COLO829 (cell line): Measurements from ENCODE around the gene SLC35D2.
"Not testable (repeated sequence)": the region's sequence is repeated elsewhere in the genome, so short reads cannot be mapped to it uniquely, and the experiment has no call there.

Source experiments
- DNase-seq: peaks from one replicate; pipeline ENCODE4 v3.0.0; 2012; ENCODE audit warnings: low spot score

The SLC35D2 gene

GRCh38 chr9:96400132-96400910 is 16.8 kb upstream of the SLC35D2 start:
- DNase-seq, result no peak

DNA sequence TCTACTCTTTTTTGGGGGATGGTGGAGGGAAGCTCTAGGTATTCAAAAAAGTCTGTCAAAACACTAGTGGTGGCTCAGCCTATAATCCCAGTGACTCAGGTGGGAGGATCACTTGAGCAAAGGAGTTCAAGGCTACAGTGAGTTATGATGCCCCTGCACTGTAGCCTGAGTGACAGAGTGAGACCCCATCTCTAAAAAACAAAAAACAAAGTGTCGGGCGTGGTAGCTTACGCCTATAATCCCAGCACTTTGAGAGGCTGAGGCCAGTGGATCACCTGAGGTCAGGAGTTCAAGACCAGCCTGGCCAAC is 15.8 kb upstream of the SLC35D2 start:
- no peak for DNase-seq

DNA sequence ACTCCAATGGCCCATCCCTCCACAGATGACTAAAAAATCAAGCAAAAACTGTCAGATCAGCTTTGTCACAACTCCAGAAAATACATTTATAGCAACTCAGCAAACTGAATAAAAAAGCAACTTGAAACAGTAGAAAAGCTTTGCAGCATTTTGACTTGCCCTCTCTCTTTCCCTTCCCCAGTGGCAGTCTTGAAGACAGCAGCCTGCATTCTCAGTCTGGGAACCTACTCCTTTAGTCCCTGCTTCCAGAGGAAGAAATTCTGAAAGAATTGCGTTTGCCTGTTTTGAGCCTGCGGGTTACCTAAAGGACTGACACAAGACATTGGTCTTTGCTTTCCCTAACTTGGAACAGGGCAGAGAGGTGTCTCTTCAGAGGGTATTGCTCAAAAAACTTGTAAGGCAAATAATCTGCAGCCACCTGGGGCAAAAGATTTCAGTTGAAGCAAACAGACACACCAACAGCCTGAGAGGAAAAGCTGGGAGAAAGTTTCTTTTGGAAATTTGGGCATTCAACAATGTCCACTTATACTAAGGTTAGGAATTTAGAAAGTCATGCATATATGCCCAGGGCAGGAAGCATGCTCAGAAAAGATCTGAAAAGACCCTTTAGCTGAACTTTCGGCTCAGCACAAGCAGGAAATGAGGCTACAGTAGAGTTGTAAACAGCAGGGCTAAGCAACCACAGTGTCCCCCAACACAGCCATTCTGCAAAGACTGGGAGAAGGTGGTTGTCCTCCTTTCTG is 15.2 kb upstream of the SLC35D2 start:
- DNase-seq, result no peak

DNA sequence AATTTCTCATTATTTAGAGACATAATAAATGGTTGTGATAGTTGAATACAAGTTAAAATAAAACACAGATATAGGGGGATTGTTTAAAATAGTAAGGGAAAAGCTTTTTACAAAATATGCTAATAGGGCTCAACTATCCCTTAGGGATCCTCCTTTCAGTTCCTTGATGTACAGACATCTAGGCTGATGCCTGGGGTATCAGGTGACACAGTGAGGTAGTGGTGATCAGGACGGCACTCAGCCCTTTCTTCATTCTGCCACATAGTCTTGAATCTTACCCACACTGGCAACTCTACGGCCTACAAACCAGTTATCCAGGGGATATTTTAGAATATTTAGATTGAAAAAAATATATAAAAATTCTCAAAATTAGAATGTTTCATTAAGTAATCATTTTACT is 12.5 kb upstream of the SLC35D2 start:
- DNase-seq, result no peak

- no peak for DNase-seq
Measured at GRCh38 chr9:96394832-96395496, 11.5 kb upstream of the SLC35D2 start.

DNA sequence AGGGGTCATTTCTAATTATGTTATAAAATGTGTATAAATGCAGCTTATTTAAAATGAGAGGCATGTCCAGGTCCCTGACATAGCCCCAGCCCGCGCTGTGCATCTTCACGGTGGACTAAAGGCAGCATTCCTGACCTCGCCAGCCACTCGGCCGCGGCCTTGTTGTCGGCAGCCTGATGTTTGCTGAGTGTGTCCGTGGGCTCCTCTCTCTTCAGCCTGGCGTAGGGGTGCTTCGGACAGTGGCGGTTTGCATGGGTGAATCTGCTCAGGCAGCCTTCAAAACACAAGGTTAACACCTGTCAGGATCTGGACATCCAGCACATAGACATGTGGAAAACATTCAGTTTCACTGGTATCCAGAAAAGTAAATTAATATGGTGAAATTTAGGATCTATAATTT is 8.8 kb upstream of the SLC35D2 start:
- no peak for DNase-seq

- DNase-seq, result no peak
Measured at GRCh38 chr9:96391021-96391765, 7.7 kb upstream of the SLC35D2 start.

- DNase-seq, result no peak
Measured at GRCh38 chr9:96388144-96388543, 4.6 kb upstream of the SLC35D2 start.

- DNase-seq, result no peak
Measured at GRCh38 chr9:96386157-96386556, 2.6 kb upstream of the SLC35D2 start.

DNA sequence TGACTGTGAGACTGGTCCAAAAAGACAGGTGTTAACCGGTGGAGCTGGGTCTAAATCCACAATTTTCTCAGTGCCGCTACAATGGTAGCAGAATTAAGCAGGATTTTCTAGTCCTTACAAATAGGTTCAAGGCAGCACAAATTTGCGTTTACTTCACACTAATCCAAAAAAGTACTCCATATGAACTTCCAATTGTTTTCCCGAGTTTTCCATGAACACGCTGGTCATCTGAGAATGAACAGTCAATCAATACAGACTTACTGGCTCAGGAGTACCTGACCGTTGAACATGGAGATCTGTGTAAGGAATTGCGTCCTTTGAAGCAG is 709 bp downstream of the SLC35D2 start:
- DNase-seq, result no peak

DNA sequence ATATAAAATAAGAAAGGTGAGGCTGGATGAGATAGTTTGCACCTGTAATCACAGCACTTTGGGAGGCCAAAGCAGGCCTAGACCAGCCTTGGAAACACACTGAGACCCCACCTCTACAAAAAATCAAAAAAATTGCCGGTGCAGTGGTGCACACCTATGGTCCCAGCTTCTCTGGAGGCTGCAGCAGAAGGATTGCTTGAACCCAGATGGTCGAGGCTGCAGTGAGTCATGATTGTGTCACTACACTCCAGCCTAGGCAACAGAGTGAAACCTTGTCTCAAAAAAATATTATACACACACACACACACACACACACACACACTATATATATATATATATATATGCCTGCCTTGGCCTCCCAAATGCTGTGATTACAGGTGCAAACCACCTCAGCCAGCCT is 1.3 kb downstream of the SLC35D2 start:
- DNase-seq, result no peak

GRCh38 chr9:96381696-96382095 is 1.8 kb downstream of the SLC35D2 start:
- DNase-seq, result no peak

GRCh38 chr9:96381125-96381524 is 2.4 kb downstream of the SLC35D2 start:
- DNase-seq, result no peak

- DNase-seq, result peak; percentile 63
Measured at GRCh38 chr9:96379461-96379860, 4.0 kb downstream of the SLC35D2 start.

- no peak for DNase-seq
Measured at GRCh38 chr9:96378187-96378586, 5.3 kb downstream of the SLC35D2 start.

GRCh38 chr9:96376891-96377874 is 6.3 kb downstream of the SLC35D2 start:
- DNase-seq, result no peak

GRCh38 chr9:96375507-96375906 is 8.0 kb downstream of the SLC35D2 start:
- not testable (repeated sequence) for DNase-seq

GRCh38 chr9:96367943-96368342 is 15.6 kb downstream of the SLC35D2 start:
- DNase-seq, result no peak

- DNase-seq, result no peak
Measured at GRCh38 chr9:96363175-96363967, 20.1 kb downstream of the SLC35D2 start.

GRCh38 chr9:96362119-96362518 is 21.4 kb downstream of the SLC35D2 start:
- not testable (repeated sequence) for DNase-seq

DNA sequence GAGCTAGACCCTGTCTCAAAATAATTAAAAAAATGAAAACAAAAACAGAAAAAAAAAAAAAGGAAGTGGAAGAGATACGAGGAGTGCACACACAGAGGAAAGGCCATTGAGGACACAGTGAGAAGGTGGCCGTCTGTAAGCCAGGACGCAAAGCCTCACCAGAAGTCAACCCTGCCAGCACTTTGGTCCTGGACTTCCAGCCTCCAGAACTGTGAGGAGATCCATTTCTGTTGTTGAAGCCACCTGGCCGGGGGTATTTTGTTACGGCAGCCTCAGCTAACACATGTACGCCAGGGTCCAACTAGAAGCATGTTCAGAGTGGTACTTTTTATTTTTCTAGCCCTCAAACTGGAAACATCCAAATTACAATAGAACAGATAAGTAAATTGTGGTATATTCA is 21.8 kb downstream of the SLC35D2 start:
- DNase-seq, result no peak
